Measurements from ENCODE around the gene C9orf78.
A peak's percentile ranks its signal among the peaks of the same experiment; 100 is the strongest.
"Not testable (repeated sequence)": the region's sequence is repeated elsewhere in the genome, so short reads cannot be mapped to it uniquely, and the experiment has no call there.

C9orf78 gene

DNA sequence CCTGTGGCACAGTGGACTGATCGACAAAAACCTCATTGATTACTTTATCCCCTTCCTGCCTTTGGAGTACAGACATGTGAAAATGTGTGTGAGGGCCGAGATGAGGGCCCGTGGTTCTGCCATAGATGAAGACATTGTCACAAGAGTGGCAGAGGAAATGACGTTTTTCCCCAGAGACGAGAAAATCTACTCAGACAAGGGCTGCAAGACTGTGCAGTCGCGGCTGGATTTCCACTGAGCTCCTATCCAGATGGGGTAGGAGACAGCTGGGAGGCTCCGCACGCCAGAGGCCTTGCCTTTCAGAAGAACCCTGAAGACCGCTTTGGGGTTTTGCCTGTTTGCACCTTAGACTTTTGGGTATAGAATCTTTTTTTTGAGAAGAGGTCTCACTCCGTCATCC lies 25.7 kb downstream of the C9orf78 start:
- no peak for DNase-seq

DNA sequence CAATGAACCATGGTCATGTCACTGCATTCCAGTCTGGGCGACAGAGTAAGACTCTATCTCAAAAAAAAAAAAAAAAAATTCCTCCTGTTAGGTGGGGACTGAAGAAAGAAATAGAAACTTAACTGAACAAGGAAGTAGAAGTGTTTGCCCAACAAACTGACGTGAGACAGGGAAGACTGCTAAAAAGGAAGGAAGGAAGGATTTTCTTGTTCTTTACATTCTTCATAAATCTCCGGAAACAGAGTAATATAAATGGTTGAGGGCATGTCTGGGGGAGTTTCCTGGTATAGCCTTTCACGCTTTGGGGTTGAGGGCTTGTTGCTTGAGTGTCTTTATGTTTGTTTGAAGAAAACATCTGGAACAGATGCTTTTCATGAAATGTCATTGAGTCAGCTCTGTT lies 29.0 kb downstream of the C9orf78 start:
- no peak for DNase-seq

GRCh38 chr9:129803676-129804060 lies 31.4 kb downstream of the C9orf78 start:
- DNase-seq = no peak

DNA sequence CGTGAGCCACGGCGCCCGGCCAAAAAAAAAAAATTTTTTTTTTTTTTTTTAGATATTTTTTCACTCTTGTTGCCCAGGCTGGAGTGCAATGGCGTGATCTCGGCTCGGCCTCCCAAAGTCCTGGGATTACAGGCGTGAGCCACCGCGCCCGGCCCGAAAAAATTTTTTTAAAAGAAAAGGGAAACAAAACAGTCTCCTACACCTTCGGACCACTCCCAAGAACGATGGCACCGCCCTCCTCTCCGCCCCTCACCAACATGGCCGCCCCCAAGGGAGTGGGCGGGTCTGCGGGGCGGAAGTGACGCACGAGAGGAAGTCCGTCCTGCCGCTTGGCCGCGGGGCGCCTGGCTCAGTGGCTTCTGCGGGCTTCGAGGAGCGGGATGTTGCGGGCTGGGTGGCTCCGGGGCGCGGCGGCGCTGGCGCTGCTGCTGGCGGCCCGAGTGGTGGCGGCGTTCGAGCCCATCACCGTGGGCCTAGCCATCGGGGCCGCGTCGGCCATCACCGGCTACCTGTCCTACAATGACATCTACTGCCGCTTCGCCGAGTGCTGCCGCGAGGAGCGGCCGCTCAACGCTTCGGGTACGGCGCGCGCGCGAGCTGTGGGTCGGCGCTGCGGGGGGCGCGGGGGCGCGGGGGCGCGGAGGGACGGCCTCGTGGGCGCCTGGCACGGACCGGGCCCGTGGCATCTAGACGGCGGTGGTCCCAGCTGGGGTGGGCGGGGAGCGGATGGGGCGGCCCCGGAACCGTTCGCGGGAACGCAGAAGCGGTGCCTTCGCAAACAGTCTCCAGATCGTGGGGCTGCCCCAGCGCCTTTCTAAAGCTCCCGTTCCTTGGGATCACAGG lies 32.0 kb downstream of the C9orf78 start, which contains the start of gene TOR1B:
Gene TOR1B, plus strand, starts transcription at position 352 of the 843 bp plus-strand sequence. Its CDS starts 29 bp downstream, at position 381.
- DNase-seq = peak; percentile 88

DNA sequence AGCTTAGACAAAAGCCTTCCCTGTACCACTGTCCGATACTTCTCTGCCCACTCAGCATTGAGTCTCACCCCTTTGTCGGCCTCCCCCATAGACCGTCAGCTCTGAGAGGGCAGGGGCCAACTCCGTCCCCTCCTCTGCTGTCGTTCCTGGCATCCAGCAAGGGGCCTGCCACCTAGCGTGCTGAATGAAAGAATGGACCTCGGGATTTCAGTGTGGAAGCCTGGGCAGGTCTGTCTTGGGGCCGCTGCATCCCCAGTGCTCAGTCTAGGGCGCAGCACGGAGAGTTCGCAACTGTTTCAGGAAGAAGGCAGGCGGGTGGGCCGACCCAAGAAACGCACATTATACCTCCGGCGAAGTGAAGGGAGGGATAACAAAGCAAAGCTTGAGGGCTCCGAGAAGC lies 33.6 kb downstream of the C9orf78 start:
- DNase-seq = no peak

DNA sequence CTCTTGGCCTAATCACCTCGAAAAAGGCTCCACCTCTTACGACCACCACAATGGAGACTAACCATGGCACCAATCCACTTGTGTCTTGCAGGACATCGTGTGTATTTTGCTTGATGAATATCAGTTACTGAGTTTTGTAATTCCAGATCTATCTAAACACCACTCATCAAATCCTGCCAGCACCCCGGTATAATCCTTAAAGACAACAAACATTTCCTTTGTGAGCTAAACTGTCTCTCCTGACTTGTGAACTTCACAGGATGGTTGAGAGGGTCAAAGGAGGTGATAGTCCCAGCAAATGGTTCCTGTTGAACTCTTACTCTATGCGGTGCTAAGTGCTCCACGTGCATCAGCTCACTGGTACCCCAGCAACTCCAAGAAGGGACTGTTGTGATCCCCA lies 36.1 kb downstream of the C9orf78 start:
- no peak for DNase-seq

GRCh38 chr9:129796029-129796428 lies 39.0 kb downstream of the C9orf78 start:
- not testable (repeated sequence) for DNase-seq

DNA sequence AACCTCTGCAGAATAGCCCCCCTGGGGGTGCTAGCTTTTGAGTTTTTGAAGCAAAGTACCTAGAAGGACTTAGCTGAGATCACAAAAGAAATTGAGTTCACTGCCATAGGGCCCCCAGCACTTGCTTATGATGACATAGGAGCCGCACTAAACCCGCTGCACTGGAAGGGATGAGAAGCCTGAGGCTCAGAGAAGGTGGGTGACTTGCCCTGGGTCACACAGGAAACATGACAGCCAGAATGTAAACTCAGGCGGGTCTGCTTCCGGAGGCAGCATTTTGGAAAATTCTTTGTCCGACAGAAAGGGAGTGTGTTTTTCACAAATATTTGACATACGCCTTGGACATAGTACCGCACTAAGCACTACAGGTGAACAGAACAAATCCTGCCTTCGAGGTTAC lies 40.5 kb downstream of the C9orf78 start:
- no peak for DNase-seq

GRCh38 chr9:129786481-129786880 lies 48.6 kb downstream of the C9orf78 start:
- no peak for DNase-seq

- no peak for DNase-seq
These were observed 49.2 kb downstream of the C9orf78 start for GRCh38 chr9:129785866-129786265.

DNA sequence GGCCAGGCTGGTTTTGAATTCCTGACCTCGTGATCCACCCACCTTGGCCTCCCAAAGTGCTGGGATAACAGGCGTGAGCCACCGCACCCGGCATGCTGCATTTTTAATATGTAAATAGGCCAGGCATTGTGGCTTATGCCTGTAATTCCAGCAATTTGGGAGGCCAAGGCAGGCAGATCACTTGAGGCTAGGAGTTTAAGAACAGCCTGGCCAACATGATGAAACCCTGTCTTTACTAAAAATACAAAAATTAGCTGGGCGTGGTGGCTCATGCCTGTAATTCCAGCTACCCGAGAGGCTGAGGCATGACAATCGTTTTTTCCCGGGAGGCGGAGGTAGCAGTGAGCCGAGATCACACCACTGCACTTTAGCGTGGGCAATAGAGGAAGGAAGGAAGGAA lies 50.1 kb downstream of the C9orf78 start:
- DNase-seq = not testable (repeated sequence)

GRCh38 chr9:129783516-129784361 lies 51.3 kb downstream of the C9orf78 start:
- peak; percentile 10 for DNase-seq

DNA sequence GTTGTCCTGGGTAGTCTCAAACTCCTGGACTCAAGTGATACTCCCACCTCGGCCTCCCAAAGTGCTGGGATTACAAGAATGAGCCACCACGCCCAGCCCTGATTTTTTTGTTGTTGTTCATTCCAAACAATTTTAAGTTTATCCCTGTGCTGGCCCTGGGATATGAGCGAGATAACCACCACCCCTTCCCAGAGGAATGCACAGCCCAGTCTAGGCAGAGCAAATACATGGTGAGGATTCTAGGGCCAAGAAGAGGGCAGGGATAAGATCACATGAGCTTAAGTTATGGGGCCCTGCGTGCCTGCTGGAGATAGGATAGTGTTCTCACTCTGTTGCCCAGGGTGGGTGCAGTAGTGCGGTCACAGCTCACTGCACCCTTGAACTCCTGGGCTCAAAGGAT lies 53.1 kb downstream of the C9orf78 start:
- no peak for DNase-seq

DNA sequence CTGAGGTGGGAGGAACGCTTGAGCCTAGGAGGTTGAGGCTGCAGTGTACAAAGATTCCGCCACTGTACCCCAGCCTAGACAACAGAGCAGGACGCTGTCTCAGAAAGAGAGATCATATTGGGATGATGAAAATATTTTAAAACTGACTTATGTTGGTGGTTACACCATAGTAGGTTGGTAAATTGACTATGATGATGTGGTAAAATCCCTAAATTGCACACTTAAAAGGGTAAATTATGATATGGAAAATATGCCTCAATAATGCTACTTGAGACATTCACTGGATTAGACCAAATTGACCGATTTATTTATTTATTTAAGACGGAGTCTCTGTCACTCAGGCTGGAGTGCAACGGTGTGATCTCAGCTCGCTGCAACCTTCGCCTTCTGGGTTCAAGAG lies 53.9 kb downstream of the C9orf78 start:
- no peak for DNase-seq

GRCh38 chr9:129779560-129780190 lies 55.4 kb downstream of the C9orf78 start:
- no peak for DNase-seq

- DNase-seq = no peak
These were observed 56.6 kb downstream of the C9orf78 start for GRCh38 chr9:129778469-129778868.

GRCh38 chr9:129777769-129778130 lies 57.3 kb downstream of the C9orf78 start:
- DNase-seq = no peak

All from NCI-H2029 (cell line).